HepG2 (cell line): ENCODE data around the gene SERPINE3. TPM values are rescaled to one million over a fixed set of nuclear protein-coding genes. Genes with fewer than 3 reads are reported as not detected.

ENCODE experiments used
- ATF5 ChIP-seq: sonication (generic); formaldehyde crosslinking; IDR thresholded peaks from 2 replicates; pipeline ENCODE4 v1.4.0; 2020; ENCODE audit warnings: mild to moderate bottlenecking, low read depth, missing genetic modification reagents
- E2F2 ChIP-seq: sonication (generic); formaldehyde crosslinking; IDR thresholded peaks from 2 replicates; pipeline ENCODE4 v1.4.0; 2020; ENCODE audit warnings: missing genetic modification reagents, borderline replicate concordance
- LBX2 ChIP-seq: sonication (generic); formaldehyde crosslinking; IDR thresholded peaks from 2 replicates; pipeline ENCODE4 v1.5.0; 2020; ENCODE audit warnings: missing genetic modification reagents, mild to moderate bottlenecking, borderline replicate concordance
- NFIC ChIP-seq: IDR thresholded peaks from 2 replicates; pipeline ENCODE4 v1.6.1; 2012; ENCODE audit warnings: mild to moderate bottlenecking, low read length, inconsistent platforms
- SOX5 ChIP-seq: IDR thresholded peaks from 2 replicates; pipeline ENCODE4 v1.6.1; 2016; ENCODE audit warnings: borderline replicate concordance
- ZBTB26 ChIP-seq: IDR thresholded peaks from 2 replicates; pipeline ENCODE4 v1.6.1; 2016; ENCODE audit warnings: missing compliant biosample characterization, missing genetic modification reagents, borderline replicate concordance
- ZFP90 ChIP-seq: sonication (generic); formaldehyde crosslinking; IDR thresholded peaks from 2 replicates; pipeline ENCODE4 v1.8.0; 2022; ENCODE audit warnings: missing genetic modification reagents, mild to moderate bottlenecking, inconsistent platforms, borderline replicate concordance
- ZXDC ChIP-seq: sonication (generic); formaldehyde crosslinking; IDR thresholded peaks from 2 replicates; pipeline ENCODE4 v1.5.0; 2020; ENCODE audit warnings: mild to moderate bottlenecking, missing genetic modification reagents
- polyA plus RNA-seq, 8 experiments: library from polyadenylated mRNA; depleted of rRNA in 3 of 8; stranded (reverse) in 7 of 8; unstranded in 1 of 8; fragments of >200 nt; fragmentation: Illumina TruSeq in 4 of 8; extraction: Trizol in 4 of 8; gene quantifications; 2 replicates each; pipeline versions ENCODE4 v1.2.1 to v1.2.3, GENCODE V29; 2011 to 2016; ENCODE audit warnings: low read depth in 4 of 8, missing spikeins in 1 of 8, mixed read lengths in 1 of 8; ENCODE audit not compliant: insufficient read depth in 1 of 8
- total RNA-seq, 5 experiments: library from RNA; depleted of rRNA; stranded (reverse); fragments of >200 nt; fragmentation: Illumina TruSeq; extraction: Trizol; gene quantifications; 2 replicates each; pipeline ENCODE4 v1.2.3, GENCODE V29; 2016; ENCODE audit warnings: low read depth in 1 of 5

Gene SERPINE3
- total and polyA plus RNA-seq, 2 of the 13 experiments (the other 11 are each of a cell fraction or from before 2014, with no cell fraction given), result not detected

- TF ChIP-seq ZXDC (CRISPR knock-in tag) (no peak), NFIC (no peak), SOX5 (CRISPR knock-in tag) (no peak), ZFP90 (no peak), ZBTB26 (CRISPR knock-in tag) (no peak), E2F2 (CRISPR knock-in tag) (no peak), LBX2 (CRISPR knock-in tag) (no peak), ATF5 (CRISPR knock-in tag) (no peak)
Measured at GRCh38 chr13:51317262-51317661, 22.2 kb upstream of the SERPINE3 start (continued).
